ENCODE measurements around the gene GOLT1A. TPM values are rescaled to one million over a fixed set of nuclear protein-coding genes. Genes with fewer than 3 reads are reported as not detected.

The GOLT1A gene
- total and polyA plus RNA-seq, 2 donors (not counting 1 experiment from before 2014, with no cell fraction given) = 0.50 TPM; not detected in 1

DNA sequence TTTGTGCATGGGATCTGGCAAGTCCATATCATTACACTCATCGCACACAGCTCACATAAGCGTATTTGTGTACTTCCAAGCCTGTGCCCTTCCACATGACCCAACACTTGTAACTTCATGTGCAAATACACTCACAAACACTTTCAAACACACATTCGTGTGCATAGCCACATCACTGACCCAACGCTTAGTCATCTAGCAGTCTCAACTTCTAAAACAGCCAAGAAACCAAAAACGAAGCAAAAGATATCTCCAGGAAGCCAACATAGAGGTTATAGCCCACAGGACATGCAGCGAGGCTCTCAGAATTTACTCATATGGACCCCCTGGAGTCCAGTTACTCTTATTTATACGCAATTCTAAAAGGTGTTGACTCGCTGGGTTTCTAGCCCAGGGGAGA, 10.9 kb upstream of the GOLT1A start:
- Histone ChIP-seq H3K36me3 (ENCODE audit: control insufficient read depth, insufficient read depth, low read length) (no peaks in the 10 kb centered on the region), H4K20me1 (ENCODE audit: control insufficient read depth, extremely low read depth, insufficient read depth, low read length) (no peaks in the 10 kb centered on the region), H2AFZ (ENCODE audit: low read length) (no peak overlapping the region), H3K9ac (ENCODE audit: insufficient read depth, low read length) (no peak overlapping the region), H3K79me2 (ENCODE audit: control insufficient read depth, insufficient read depth, low read length) (no peaks in the 10 kb centered on the region), H3K9me3 (ENCODE audit: control insufficient read depth, insufficient read depth, low read depth, low read length) (no peaks in the 10 kb centered on the region), H3K4me2 (ENCODE audit: extremely low read depth, insufficient read depth, low read length) (no peak overlapping the region), H3K4me3 (replicated peaks in 1 of 4; ENCODE audit: control extremely low read depth in 1 of 4, insufficient read depth in 1 of 4, low read depth in 3 of 4, low read length in 4 of 4) (no peak overlapping the region), H3K27me3 (ENCODE audit: control insufficient read depth, insufficient read depth, low read length) (peaks cover 5% of the 10 kb centered on the region), H3K27ac (ENCODE audit: insufficient read depth, low read length) (no peak overlapping the region), H3K4me1 (ENCODE audit: control insufficient read depth, extremely low read depth, insufficient read depth, low read length) (no peaks in the 10 kb centered on the region)
- DNase-seq (ENCODE audit: low read depth in 2 of 2) = peak in 1 of 2 donors; percentile 24
- no peak for TF ChIP-seq EZH2 (IDR thresholded peaks at IDR 0.05; ENCODE audit: low read length, missing control alignments)
- TF ChIP-seq, protein P1, sequence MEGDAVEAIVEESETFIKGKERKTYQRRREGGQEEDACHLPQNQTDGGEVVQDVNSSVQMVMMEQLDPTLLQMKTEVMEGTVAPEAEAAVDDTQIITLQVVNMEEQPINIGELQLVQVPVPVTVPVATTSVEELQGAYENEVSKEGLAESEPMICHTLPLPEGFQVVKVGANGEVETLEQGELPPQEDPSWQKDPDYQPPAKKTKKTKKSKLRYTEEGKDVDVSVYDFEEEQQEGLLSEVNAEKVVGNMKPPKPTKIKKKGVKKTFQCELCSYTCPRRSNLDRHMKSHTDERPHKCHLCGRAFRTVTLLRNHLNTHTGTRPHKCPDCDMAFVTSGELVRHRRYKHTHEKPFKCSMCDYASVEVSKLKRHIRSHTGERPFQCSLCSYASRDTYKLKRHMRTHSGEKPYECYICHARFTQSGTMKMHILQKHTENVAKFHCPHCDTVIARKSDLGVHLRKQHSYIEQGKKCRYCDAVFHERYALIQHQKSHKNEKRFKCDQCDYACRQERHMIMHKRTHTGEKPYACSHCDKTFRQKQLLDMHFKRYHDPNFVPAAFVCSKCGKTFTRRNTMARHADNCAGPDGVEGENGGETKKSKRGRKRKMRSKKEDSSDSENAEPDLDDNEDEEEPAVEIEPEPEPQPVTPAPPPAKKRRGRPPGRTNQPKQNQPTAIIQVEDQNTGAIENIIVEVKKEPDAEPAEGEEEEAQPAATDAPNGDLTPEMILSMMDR (conservative IDR thresholded peaks at IDR 0.05 in 1 of 2, IDR thresholded peaks at IDR 0.05 in 1 of 2; ENCODE audit: low read depth in 1 of 2, low read length in 2 of 2) = no peak

DNA sequence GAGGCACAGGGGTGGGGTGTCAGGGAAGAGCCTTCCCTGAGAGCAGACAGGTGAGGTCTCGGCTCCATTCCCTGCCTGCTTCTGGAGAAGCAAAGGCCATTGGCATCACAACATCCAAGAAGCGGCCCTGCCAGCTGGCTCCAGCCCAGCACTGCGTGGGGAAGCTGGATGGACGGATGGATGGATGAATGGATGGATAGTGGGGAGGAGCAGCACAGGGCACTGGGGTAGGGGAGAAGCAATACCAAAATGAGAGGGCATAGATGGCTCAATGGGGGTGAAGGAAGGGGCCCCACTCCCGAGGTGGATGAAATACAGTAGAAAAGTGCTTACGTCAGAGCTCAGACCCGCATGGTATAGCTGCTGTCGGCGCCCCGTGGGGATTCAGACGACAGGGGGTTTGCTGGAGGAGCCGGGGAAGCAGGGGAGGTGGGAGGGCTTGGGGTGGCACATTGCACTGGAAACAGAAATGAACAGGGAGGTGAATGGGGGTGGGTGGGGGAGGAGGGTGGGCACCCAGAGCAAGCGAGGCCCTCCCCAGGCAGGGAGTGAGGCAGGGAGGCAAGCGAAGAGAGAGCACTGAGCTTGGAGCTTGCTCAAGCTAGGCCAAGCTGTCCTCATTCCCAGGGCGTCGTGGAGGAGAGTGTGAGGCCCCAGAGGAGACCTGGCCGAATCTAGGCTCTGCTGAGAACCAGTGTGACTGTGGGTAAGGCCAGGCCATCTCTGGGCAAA, 9.5 kb upstream of the GOLT1A start:
- H3K27ac ChIP-seq (ENCODE audit: insufficient read depth, low read length) = no peak overlapping the region
- no peaks in the 10 kb centered on the region for H3K4me1 ChIP-seq (ENCODE audit: control insufficient read depth, extremely low read depth, insufficient read depth, low read length)
- H3K4me2 ChIP-seq (ENCODE audit: extremely low read depth, insufficient read depth, low read length) = no peak overlapping the region
- H3K36me3 ChIP-seq (ENCODE audit: control insufficient read depth, insufficient read depth, low read length) = no peaks in the 10 kb centered on the region
- H3K4me3 ChIP-seq (replicated peaks in 1 of 4; ENCODE audit: control extremely low read depth in 1 of 4, insufficient read depth in 1 of 4, low read depth in 3 of 4, low read length in 4 of 4) = no peak overlapping the region
- H4K20me1 ChIP-seq (ENCODE audit: control insufficient read depth, extremely low read depth, insufficient read depth, low read length) = no peaks in the 10 kb centered on the region
- no peak overlapping the region for H2AFZ ChIP-seq (ENCODE audit: low read length)
- no peaks in the 10 kb centered on the region for H3K9me3 ChIP-seq (ENCODE audit: control insufficient read depth, insufficient read depth, low read depth, low read length)
- peaks cover 11% of the 10 kb centered on the region for H3K27me3 ChIP-seq (ENCODE audit: control insufficient read depth, insufficient read depth, low read length)
- H3K79me2 ChIP-seq (ENCODE audit: control insufficient read depth, insufficient read depth, low read length) = no peaks in the 10 kb centered on the region
- no peak for DNase-seq (ENCODE audit: low read depth in 2 of 2)
- no peak overlapping the region for H3K9ac ChIP-seq (ENCODE audit: insufficient read depth, low read length)
- TF ChIP-seq, protein P1 (conservative IDR thresholded peaks at IDR 0.05 in 1 of 2, IDR thresholded peaks at IDR 0.05 in 1 of 2; ENCODE audit: low read depth in 1 of 2, low read length in 2 of 2) = no peak
- no peak for TF ChIP-seq EZH2 (IDR thresholded peaks at IDR 0.05; ENCODE audit: low read length, missing control alignments)

DNA sequence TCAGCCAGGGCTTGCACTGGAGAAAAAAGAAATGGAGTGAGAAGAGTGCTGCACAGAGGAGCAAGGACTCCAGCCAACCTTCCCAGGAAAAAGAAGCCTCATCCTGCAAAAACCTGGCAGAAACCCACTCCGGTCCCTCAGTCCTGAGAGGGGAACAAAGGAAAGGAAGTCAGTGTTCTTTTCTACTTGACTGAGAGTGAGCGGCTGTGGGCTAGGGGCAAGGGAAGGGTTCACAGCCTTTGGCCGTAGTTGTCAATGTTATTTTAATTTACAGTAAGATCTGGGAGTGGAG, 8.9 kb upstream of the GOLT1A start:
- Histone ChIP-seq H3K4me3 (replicated peaks in 1 of 4; ENCODE audit: control extremely low read depth in 1 of 4, insufficient read depth in 1 of 4, low read depth in 3 of 4, low read length in 4 of 4) (no peak overlapping the region), H3K9ac (ENCODE audit: insufficient read depth, low read length) (no peak overlapping the region), H2AFZ (ENCODE audit: low read length) (no peak overlapping the region), H3K27ac (ENCODE audit: insufficient read depth, low read length) (no peak overlapping the region), H4K20me1 (ENCODE audit: control insufficient read depth, extremely low read depth, insufficient read depth, low read length) (no peaks in the 10 kb centered on the region), H3K36me3 (ENCODE audit: control insufficient read depth, insufficient read depth, low read length) (no peaks in the 10 kb centered on the region), H3K4me2 (ENCODE audit: extremely low read depth, insufficient read depth, low read length) (no peak overlapping the region), H3K27me3 (ENCODE audit: control insufficient read depth, insufficient read depth, low read length) (peaks cover 11% of the 10 kb centered on the region), H3K4me1 (ENCODE audit: control insufficient read depth, extremely low read depth, insufficient read depth, low read length) (no peaks in the 10 kb centered on the region), H3K79me2 (ENCODE audit: control insufficient read depth, insufficient read depth, low read length) (no peaks in the 10 kb centered on the region), H3K9me3 (ENCODE audit: control insufficient read depth, insufficient read depth, low read depth, low read length) (no peaks in the 10 kb centered on the region)
- no peak for TF ChIP-seq EZH2 (IDR thresholded peaks at IDR 0.05; ENCODE audit: low read length, missing control alignments)
- TF ChIP-seq, protein P1 (conservative IDR thresholded peaks at IDR 0.05 in 1 of 2, IDR thresholded peaks at IDR 0.05 in 1 of 2; ENCODE audit: low read depth in 1 of 2, low read length in 2 of 2) = no peak
- no peak for DNase-seq (ENCODE audit: low read depth in 2 of 2)
